WTC11 (cell line): ENCODE results near the gene TANC1. TPM values are rescaled to one million over a fixed set of nuclear protein-coding genes. Genes with fewer than 3 reads are reported as not detected.

ENCODE experiments used
- ATAC-seq: fragments of 200-7000 bp; cut with Tn5 transposase; 2 replicates; pipeline ENCODE4 v1.10.0; 2021; ENCODE audit warnings: mild to moderate bottlenecking, moderate library complexity
- CTCF ChIA-PET: fragments of 300-600 bp; sonication (Branson Sonifier 250); formaldehyde crosslinking; loops from one replicate; lab custom pipeline; 2021; ENCODE audit warnings: antibody characterized with exemption; lab: Charles Lee
- POLR2A ChIA-PET: fragments of 350-600 bp; sonication (Branson Sonifier 250); formaldehyde crosslinking; loops from one replicate; lab custom pipeline; 2021; ENCODE audit warnings: antibody characterized with exemption; lab: Charles Lee
- DNase-seq: peaks from one replicate; pipeline ENCODE4 v3.0.0; 2021; ENCODE audit warnings: low spot score
- H3K27ac Mint-ChIP-seq: 2 replicates; pipeline ENCODE4 v1.8.0; 2021; ENCODE audit warnings: mixed read lengths
- H3K27me3 Mint-ChIP-seq: 2 replicates; pipeline ENCODE4 v1.8.0; 2021; ENCODE audit warnings: low read depth, mild to moderate bottlenecking, moderate library complexity, mixed read lengths
- H3K36me3 Mint-ChIP-seq: 2 replicates; pipeline ENCODE4 v1.8.0; 2021; ENCODE audit warnings: mixed read lengths
- H3K4me1 Mint-ChIP-seq: 2 replicates; pipeline ENCODE4 v1.8.0; 2022; ENCODE audit warnings: mixed read lengths
- H3K4me3 Mint-ChIP-seq: 2 replicates; pipeline ENCODE4 v1.8.0; 2021; ENCODE audit warnings: mild to moderate bottlenecking, moderate library complexity, mixed read lengths
- H3K9me3 Mint-ChIP-seq: 2 replicates; pipeline ENCODE4 v1.8.0; 2021; ENCODE audit warnings: mixed read lengths
- CBFB ChIP-seq: sonication (generic); formaldehyde crosslinking; IDR thresholded peaks from 2 replicates; pipeline ENCODE4 v1.8.1; 2022; ENCODE audit warnings: mild to moderate bottlenecking, low read depth, missing genetic modification reagents
- CREB1 ChIP-seq: sonication (generic); formaldehyde crosslinking; IDR thresholded peaks from 2 replicates; pipeline ENCODE4 v1.8.0; 2023; ENCODE audit warnings: mild to moderate bottlenecking, missing genetic modification reagents
- ETV6 ChIP-seq: sonication (generic); formaldehyde crosslinking; IDR thresholded peaks from 2 replicates; pipeline ENCODE4 v1.8.1; 2022; ENCODE audit warnings: mild to moderate bottlenecking, missing genetic modification reagents
- FOXJ3 ChIP-seq: sonication (generic); formaldehyde crosslinking; IDR thresholded peaks from 2 replicates; pipeline ENCODE4 v1.9.0; 2021; ENCODE audit warnings: missing genetic modification reagents, mild to moderate bottlenecking, borderline replicate concordance
- FOXK1 ChIP-seq: sonication (generic); formaldehyde crosslinking; IDR thresholded peaks from 2 replicates; pipeline ENCODE4 v1.8.0; 2022; ENCODE audit warnings: mild to moderate bottlenecking, moderate library complexity, missing genetic modification reagents
- GABPB1 ChIP-seq: sonication (generic); formaldehyde crosslinking; IDR thresholded peaks from 2 replicates; pipeline ENCODE4 v1.8.1; 2023; ENCODE audit warnings: mild to moderate bottlenecking, missing genetic modification reagents
- GTF2I ChIP-seq: fragments of 250-450 bp; sonication (Bioruptor Pico); conservative IDR thresholded peaks from 2 replicates; pipeline ENCODE4 v1.4.0; 2021; ENCODE audit warnings: mild to moderate bottlenecking
- JUN ChIP-seq: sonication (generic); formaldehyde crosslinking; IDR thresholded peaks from 2 replicates; pipeline ENCODE4 v1.8.0; 2023; ENCODE audit warnings: mild to moderate bottlenecking, missing genetic modification reagents
- MYBL2 ChIP-seq: sonication (generic); formaldehyde crosslinking; IDR thresholded peaks from 2 replicates; pipeline ENCODE4 v1.8.1; 2023; ENCODE audit warnings: mild to moderate bottlenecking, moderate library complexity, missing genetic modification reagents
- NFATC4 ChIP-seq: fragments of 250-450 bp; sonication (Bioruptor Pico); IDR thresholded peaks from 2 replicates; pipeline ENCODE4 v1.9.0; 2021; ENCODE audit warnings: mild to moderate bottlenecking
- NFE2L1 ChIP-seq: sonication (generic); formaldehyde crosslinking; IDR thresholded peaks from 2 replicates; pipeline ENCODE4 v1.8.1; 2023; ENCODE audit warnings: missing genetic modification reagents
- OVOL2 ChIP-seq: fragments of 250-450 bp; sonication (Bioruptor Pico); IDR thresholded peaks from 2 replicates; pipeline ENCODE4 v1.9.0; 2021; ENCODE audit warnings: mild to moderate bottlenecking, borderline replicate concordance
- PREB ChIP-seq: sonication (generic); formaldehyde crosslinking; IDR thresholded peaks from 2 replicates; pipeline ENCODE4 v1.8.1; 2022; ENCODE audit warnings: mild to moderate bottlenecking, missing genetic modification reagents, moderate library complexity, borderline replicate concordance
- RELA ChIP-seq: sonication (generic); formaldehyde crosslinking; IDR thresholded peaks from 2 replicates; pipeline ENCODE4 v1.8.1; 2022; ENCODE audit warnings: missing genetic modification reagents, mild to moderate bottlenecking, borderline replicate concordance
- SMAD4 ChIP-seq: sonication (generic); formaldehyde crosslinking; IDR thresholded peaks from 2 replicates; pipeline ENCODE4 v1.8.0; 2022; ENCODE audit warnings: mild to moderate bottlenecking, missing genetic modification reagents
- SOX15 ChIP-seq: fragments of 250-450 bp; sonication (Bioruptor Pico); IDR thresholded peaks from 2 replicates; pipeline ENCODE4 v1.9.0; 2021; ENCODE audit warnings: mild to moderate bottlenecking
- TCF7 ChIP-seq: sonication (generic); formaldehyde crosslinking; IDR thresholded peaks from 2 replicates; pipeline ENCODE4 v1.8.0; 2022; ENCODE audit warnings: mild to moderate bottlenecking, low read depth, missing genetic modification reagents, moderate library complexity
- TEAD1 ChIP-seq: sonication (generic); formaldehyde crosslinking; IDR thresholded peaks from 2 replicates; pipeline ENCODE4 v1.8.0; 2022; ENCODE audit warnings: mild to moderate bottlenecking, missing genetic modification reagents
- TP53 ChIP-seq: sonication (generic); formaldehyde crosslinking; IDR thresholded peaks from 2 replicates; pipeline ENCODE4 v1.8.1; 2023; ENCODE audit warnings: mild to moderate bottlenecking, missing genetic modification reagents
- ZBTB43 ChIP-seq: sonication (generic); formaldehyde crosslinking; IDR thresholded peaks from 2 replicates; pipeline ENCODE4 v1.8.1; 2023; ENCODE audit warnings: mild to moderate bottlenecking, missing genetic modification reagents
- ZNF121 ChIP-seq: sonication (generic); formaldehyde crosslinking; IDR thresholded peaks from 2 replicates; pipeline ENCODE4 v1.8.0; 2023; ENCODE audit warnings: missing genetic modification reagents
- ZNF219 ChIP-seq: sonication (generic); formaldehyde crosslinking; IDR thresholded peaks from 2 replicates; pipeline ENCODE4 v1.8.0; 2023; ENCODE audit warnings: missing genetic modification reagents, mild to moderate bottlenecking, borderline replicate concordance
- ZNF232 ChIP-seq: sonication (generic); formaldehyde crosslinking; IDR thresholded peaks from 2 replicates; pipeline ENCODE4 v1.8.0; 2022; ENCODE audit warnings: mild to moderate bottlenecking, missing genetic modification reagents
- ZNF263 ChIP-seq: sonication (generic); formaldehyde crosslinking; IDR thresholded peaks from 2 replicates; pipeline ENCODE4 v1.8.1; 2022; ENCODE audit warnings: low read depth, mild to moderate bottlenecking, moderate library complexity, missing genetic modification reagents
- ZNF317 ChIP-seq: sonication (generic); formaldehyde crosslinking; IDR thresholded peaks from 2 replicates; pipeline ENCODE4 v1.8.1; 2023; ENCODE audit warnings: low read depth, mild to moderate bottlenecking, moderate library complexity, missing genetic modification reagents, borderline replicate concordance
- ZNF396 ChIP-seq: fragments of 250-450 bp; sonication (Bioruptor Pico); IDR thresholded peaks from 2 replicates; pipeline ENCODE4 v1.8.0; 2021; ENCODE audit warnings: mild to moderate bottlenecking, moderate library complexity, borderline replicate concordance
- ZNF423 ChIP-seq: fragments of 250-450 bp; sonication (Bioruptor Pico); IDR thresholded peaks from 2 replicates; pipeline ENCODE4 v2.1.2; 2022; ENCODE audit warnings: mild to moderate bottlenecking, moderate library complexity
- total RNA-seq: library from RNA; stranded (reverse); gene quantifications from 3 replicates; pipeline ENCODE4 v1.2.3, GENCODE V29; 2021
- TF ChIP-seq, protein P1 (sequence below): sonication (generic); formaldehyde crosslinking; IDR thresholded peaks from 2 replicates; pipeline ENCODE4 v1.8.1; 2023; ENCODE audit warnings: mild to moderate bottlenecking, moderate library complexity, missing genetic modification reagents
- TF ChIP-seq, protein P2 (sequence below): sonication (generic); formaldehyde crosslinking; IDR thresholded peaks from 2 replicates; pipeline ENCODE4 v1.8.1; 2022; ENCODE audit warnings: low read depth, missing genetic modification reagents, borderline replicate concordance

The TANC1 gene
- total RNA-seq, 1 experiment from 2014 or later: 11.6 TPM

DNA sequence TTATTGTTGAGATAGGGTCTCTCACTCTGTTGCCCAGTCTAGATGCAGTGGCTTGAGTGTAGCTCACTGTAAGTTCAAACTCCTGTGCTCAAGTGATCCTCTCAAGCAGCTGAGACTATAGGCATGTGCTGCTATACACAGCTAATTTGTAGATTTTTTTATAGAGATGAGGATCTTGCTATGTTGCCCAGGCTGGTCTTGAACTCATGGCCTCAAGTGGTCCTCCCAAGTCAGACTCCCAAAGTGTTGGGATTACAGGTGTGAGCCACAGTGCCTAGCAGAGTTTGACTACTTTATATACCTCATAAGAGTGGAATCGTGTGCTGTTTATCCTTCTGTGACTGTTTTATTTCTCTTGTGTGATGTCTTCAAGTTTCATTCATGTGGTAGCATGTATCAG is 60.3 kb downstream of the TANC1 start:
- Mint-ChIP-seq H3K36me3 (no peaks in the 10 kb centered on the region), H3K27ac (no peak overlapping the region), H3K9me3 (no peaks in the 10 kb centered on the region), H3K27me3 (no peaks in the 10 kb centered on the region), H3K4me3 (no peak overlapping the region), H3K4me1 (peaks cover 44% of the 10 kb centered on the region)
- CTCF ChIA-PET: no interaction called here
- ATAC-seq (no peak), DNase-seq (no peak)
- POLR2A ChIA-PET: no interaction called here
- no peak for TF ChIP-seq ZNF232 (CRISPR knock-in tag)
- TF ChIP-seq ZNF121 (CRISPR knock-in tag): peak; percentile 52; the same call in 1 of the 2 replicates

- no peak overlapping the region for H3K27ac Mint-ChIP-seq
- no peak for DNase-seq
- TF ChIP-seq CBFB (no peak), MYBL2 (CRISPR knock-in tag) (no peak), TP53 (CRISPR knock-in tag) (no peak), ZNF219 (no peak), RELA (CRISPR knock-in tag) (no peak), SMAD4 (CRISPR knock-in tag) (no peak), TCF7 (CRISPR knock-in tag) (no peak), NFATC4 (CRISPR knock-in tag) (no peak), GTF2I (CRISPR knock-in tag) (no peak), GABPB1 (CRISPR knock-in tag) (no peak), OVOL2 (CRISPR knock-in tag) (no peak), TEAD1 (CRISPR knock-in tag) (no peak), NFE2L1 (CRISPR knock-in tag) (no peak), FOXK1 (CRISPR knock-in tag) (no peak), CREB1 (CRISPR knock-in tag) (no peak), ZNF423 (CRISPR knock-in tag) (no peak)
- TF ChIP-seq, protein P1, sequence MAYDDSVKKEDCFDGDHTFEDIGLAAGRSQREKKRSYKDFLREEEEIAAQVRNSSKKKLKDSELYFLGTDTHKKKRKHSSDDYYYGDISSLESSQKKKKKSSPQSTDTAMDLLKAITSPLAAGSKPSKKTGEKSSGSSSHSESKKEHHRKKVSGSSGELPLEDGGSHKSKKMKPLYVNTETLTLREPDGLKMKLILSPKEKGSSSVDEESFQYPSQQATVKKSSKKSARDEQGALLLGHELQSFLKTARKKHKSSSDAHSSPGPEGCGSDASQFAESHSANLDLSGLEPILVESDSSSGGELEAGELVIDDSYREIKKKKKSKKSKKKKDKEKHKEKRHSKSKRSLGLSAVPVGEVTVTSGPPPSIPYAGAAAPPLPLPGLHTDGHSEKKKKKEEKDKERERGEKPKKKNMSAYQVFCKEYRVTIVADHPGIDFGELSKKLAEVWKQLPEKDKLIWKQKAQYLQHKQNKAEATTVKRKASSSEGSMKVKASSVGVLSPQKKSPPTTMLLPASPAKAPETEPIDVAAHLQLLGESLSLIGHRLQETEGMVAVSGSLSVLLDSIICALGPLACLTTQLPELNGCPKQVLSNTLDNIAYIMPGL (CRISPR knock-in tag): no peak
- TF ChIP-seq, protein P2, sequence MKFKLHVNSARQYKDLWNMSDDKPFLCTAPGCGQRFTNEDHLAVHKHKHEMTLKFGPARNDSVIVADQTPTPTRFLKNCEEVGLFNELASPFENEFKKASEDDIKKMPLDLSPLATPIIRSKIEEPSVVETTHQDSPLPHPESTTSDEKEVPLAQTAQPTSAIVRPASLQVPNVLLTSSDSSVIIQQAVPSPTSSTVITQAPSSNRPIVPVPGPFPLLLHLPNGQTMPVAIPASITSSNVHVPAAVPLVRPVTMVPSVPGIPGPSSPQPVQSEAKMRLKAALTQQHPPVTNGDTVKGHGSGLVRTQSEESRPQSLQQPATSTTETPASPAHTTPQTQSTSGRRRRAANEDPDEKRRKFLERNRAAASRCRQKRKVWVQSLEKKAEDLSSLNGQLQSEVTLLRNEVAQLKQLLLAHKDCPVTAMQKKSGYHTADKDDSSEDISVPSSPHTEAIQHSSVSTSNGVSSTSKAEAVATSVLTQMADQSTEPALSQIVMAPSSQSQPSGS (CRISPR knock-in tag): no peak
- TF ChIP-seq, all 79 proteins: peak for 0
- Mint-ChIP-seq H3K36me3 (no peaks in the 10 kb centered on the region), H3K9me3 (no peaks in the 10 kb centered on the region), H3K4me3 (no peak overlapping the region), H3K4me1 (peaks cover 48% of the 10 kb centered on the region), H3K27me3 (no peaks in the 10 kb centered on the region)
- ATAC-seq: no peak
- CTCF ChIA-PET: interaction anchor here (2.9 kb wide), 1 partner anchor 88 kb away, joined by 13 read pairs; no protein-coding TSS in a partner anchor
- POLR2A ChIA-PET: no interaction called here
These were observed 61.5 kb downstream of the TANC1 start for GRCh38 chr2:159029936-159030335.

- DNase-seq: no peak
- TF ChIP-seq SOX15 (no peak), ZBTB43 (CRISPR knock-in tag) (no peak), ETV6 (CRISPR knock-in tag) (no peak), PREB (CRISPR knock-in tag) (no peak), ZNF317 (CRISPR knock-in tag) (no peak), JUN (CRISPR knock-in tag) (no peak), ZNF396 (CRISPR knock-in tag) (no peak), RELA (CRISPR knock-in tag) (no peak), FOXJ3 (CRISPR knock-in tag) (no peak), ZNF263 (no peak)
These were observed 62.4 kb downstream of the TANC1 start for GRCh38 chr2:159030674-159031380.

More at GRCh38 chr2:159030674-159031380, 62.4 kb downstream of the TANC1 start:
- H3K27me3 Mint-ChIP-seq: no peaks in the 10 kb centered on the region
- H3K4me1 Mint-ChIP-seq: peaks cover 52% of the 10 kb centered on the region
- peak; percentile 72 for ATAC-seq
- no peak overlapping the region for H3K4me3 Mint-ChIP-seq
- ChIA-PET POLR2A (no interaction called here), CTCF (interaction anchor here (2.9 kb wide), 1 partner anchor 88 kb away, joined by 13 read pairs; no protein-coding TSS in a partner anchor)
- H3K27ac Mint-ChIP-seq: peak overlapping the region; percentile 20
- H3K9me3 Mint-ChIP-seq: no peaks in the 10 kb centered on the region
- H3K36me3 Mint-ChIP-seq: no peaks in the 10 kb centered on the region
